Peyer's patch (tissue), 4 donors: Measurements from ENCODE around the gene TMTC4.

ENCODE experiments used
- CTCF ChIP-seq, 6 experiments: fragments of 450-650 bp in 4 of 6; fragments of 200-600 bp in 2 of 6; sonication (generic) in 1 of 6; IDR thresholded peaks; one replicate each; pipeline ENCODE4 v1.5.1; 2017 to 2019; ENCODE audit warnings: antibody characterized with exemption in 6 of 6, mild to moderate bottlenecking in 3 of 6, moderate library complexity in 1 of 6
- POLR2A ChIP-seq, 2 donors: fragments of 450-650 bp; IDR thresholded peaks; one replicate each; pipeline ENCODE4 v1.5.1; 2017; ENCODE audit warnings: antibody characterized with exemption in 2 of 2, mild to moderate bottlenecking in 2 of 2, moderate library complexity in 2 of 2

- no peak for TF ChIP-seq CTCF (IDR thresholded peaks at IDR 0.05)
- no peak for TF ChIP-seq POLR2A (IDR thresholded peaks at IDR 0.05)
These were observed 49.1 kb downstream of the TMTC4 start for GRCh38 chr13:100625447-100625846.
